D721Med (cell line): ENCODE data around the gene PPP1R2C.

ENCODE experiments used
- DNase-seq: peaks from one replicate; pipeline ENCODE4 v3.0.0; 2011; ENCODE audit warnings: low spot score; ENCODE audit not compliant: insufficient read length
- FAIRE-seq: peaks from 2 replicates; lab custom pipeline; 2011; peaks lifted over from hg19 to GRCh38; lab: Jason Lieb, UNC
- CTCF ChIP-seq: IDR thresholded peaks from 2 replicates; pipeline ENCODE4 v1.5.1; 2012; ENCODE audit warnings: mild to moderate bottlenecking, control low read depth; ENCODE audit not compliant: insufficient read depth; ENCODE audit errors: missing control alignments

The PPP1R2C gene

GRCh38 chrX:42772874-42773273 is 5.1 kb downstream of the PPP1R2C start:
- FAIRE-seq: no peak
- TF ChIP-seq CTCF: no peak
- no peak for DNase-seq

- DNase-seq (no peak), FAIRE-seq (no peak)
- TF ChIP-seq CTCF: no peak
Observed at GRCh38 chrX:42771506-42772335, 6.2 kb downstream of the PPP1R2C start.

GRCh38 chrX:42770566-42770965 is 7.4 kb downstream of the PPP1R2C start:
- TF ChIP-seq CTCF: no peak
- FAIRE-seq: no peak
- no peak for DNase-seq

GRCh38 chrX:42759881-42760280 is 18.1 kb downstream of the PPP1R2C start:
- TF ChIP-seq CTCF: no peak
- DNase-seq: no peak
- no peak for FAIRE-seq

GRCh38 chrX:42755815-42756214 is 22.1 kb downstream of the PPP1R2C start:
- DNase-seq (no peak), FAIRE-seq (no peak)
- TF ChIP-seq CTCF: no peak

- TF ChIP-seq CTCF: no peak
- FAIRE-seq (no peak), DNase-seq (no peak)
Observed at GRCh38 chrX:42754603-42755002, 23.4 kb downstream of the PPP1R2C start.

- no peak for DNase-seq
- FAIRE-seq: no peak
- TF ChIP-seq CTCF: no peak
Observed at GRCh38 chrX:42754115-42754514, 23.8 kb downstream of the PPP1R2C start.
